ENCODE measurements around the gene LEUTX.
"Not testable (repeated sequence)": the region's sequence is repeated elsewhere in the genome, so short reads cannot be mapped to it uniquely, and the experiment has no call there.

LEUTX gene

DNA sequence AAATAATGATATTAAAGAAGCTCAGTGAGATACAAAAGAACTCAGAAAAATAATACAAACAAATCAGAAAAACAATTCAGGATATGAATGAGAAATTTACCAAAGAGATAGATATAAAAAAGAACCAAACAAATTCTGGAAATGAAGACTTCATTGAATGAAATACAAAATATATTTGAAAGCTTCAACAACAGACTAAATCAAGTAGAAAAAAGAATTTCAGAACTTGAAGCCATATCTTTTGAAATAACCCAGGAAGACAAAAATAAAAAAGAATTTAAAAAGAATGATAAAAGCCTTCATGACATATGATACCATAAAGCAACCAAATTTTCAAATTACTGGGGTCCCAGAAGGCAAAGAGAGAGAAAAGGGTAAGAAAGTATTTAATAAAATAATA is 9.6 kb downstream of the LEUTX start:
- no peak for DNase-seq

DNA sequence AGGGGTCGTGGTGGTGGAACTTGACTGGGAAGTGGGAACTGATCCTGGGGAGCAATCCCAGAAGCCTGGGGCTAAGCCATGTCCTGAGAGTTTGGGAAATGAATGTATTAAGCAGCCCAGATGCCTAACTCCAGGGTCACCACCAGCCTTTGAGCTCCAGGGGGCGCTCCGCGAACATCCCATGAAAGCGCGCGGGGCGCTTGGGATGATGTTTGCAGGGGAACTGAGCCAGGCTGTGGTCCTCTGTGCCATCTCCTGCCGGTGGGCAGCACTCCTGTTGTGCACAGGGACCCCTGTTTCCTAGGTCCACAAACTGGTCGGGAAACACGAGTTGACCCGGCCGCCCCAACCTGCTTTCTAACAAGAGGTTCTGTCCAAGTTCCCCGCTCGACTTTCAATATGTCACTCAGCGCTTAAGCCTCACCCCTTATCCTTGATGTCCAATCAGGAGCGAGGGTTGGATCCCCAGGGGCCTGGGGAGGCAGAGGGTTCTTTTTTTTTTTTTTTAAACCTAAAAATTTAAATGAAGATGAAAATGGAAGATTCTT is 14.4 kb downstream of the LEUTX start:
- peak; percentile 87 to 91 for DNase-seq

DNA sequence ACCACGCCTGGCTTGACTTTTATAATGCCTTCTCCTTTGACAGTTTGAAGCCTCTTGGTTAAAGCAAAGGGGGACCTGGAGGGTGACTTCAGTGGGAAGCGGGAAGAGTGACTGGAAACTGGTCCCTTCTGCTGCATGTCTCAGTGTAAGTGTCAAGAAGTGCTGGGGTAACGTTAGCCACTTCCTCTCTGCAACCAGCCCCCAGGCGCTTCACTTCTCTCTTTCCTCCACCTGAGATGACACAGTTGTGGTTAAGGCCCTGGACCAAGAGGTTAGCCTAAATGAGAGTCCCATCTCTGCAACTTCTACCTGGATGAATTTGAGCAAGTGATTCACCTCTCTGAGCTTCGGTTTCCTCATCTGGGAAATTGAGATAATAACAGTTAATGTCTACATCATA is 16.3 kb downstream of the LEUTX start:
- DNase-seq, result peak in 1 of 2 experiments; percentile 21

DNA sequence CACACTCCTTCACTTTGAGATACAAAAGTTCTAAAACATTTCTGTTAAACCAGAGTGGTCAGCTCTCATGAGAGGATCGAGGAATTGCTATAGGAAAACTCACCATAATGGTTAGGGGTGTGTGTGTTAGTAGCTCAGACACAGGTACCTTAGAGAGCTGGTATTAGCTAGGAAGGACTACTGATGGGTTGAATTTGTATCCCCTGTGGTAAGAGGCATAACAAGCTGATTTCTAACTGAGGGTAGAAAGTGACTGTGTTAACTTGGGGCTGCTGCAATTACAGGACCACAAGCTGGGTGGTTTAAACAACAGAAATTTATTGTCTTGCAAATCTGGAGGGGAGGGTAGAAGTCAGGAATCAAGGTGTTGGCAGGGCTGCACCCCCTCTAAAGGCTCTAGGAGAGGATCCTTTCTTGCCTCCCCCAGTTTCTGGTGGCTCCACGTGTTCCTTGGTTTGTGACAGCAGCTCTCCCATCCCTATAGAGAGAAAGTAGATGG is 17.4 kb downstream of the LEUTX start:
- DNase-seq, result no peak

DNA sequence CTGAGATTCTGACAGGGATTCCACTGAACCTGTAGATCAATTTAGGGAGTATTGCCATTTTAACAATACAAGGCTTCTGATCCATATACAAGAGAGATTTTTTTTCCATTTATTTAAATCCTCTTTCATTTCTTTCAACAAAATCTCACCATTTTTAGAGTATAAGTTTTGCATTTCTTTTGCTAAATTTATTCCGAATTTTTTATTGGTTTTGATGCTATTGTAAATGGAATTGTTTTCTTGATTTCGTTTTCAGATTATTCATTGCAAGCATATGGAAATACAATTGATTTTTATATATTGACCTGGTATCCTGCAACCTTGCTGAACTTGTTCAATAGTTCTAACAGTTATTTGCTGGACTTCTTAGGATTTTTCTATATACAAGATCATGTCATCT is 18.4 kb downstream of the LEUTX start:
- no peak for DNase-seq

DNA sequence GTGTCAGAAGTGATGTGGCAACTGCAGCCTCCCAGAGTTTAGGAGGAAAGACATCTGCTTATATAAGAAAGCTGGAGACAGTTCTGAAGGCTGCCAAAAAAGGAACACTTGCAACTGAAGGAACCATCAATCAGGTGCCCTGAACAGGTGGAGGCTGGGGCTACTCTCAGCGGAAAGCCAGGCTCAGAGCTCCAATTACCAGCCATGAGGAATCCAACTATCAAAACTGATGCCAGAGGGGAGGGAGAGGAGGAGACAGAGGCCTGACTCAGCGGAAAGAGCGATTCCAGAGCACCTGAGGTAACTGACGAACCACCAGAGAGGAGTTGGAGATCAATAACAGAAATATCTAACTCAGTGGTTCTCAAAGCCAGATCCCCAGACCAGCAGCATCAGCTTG is 24.3 kb downstream of the LEUTX start:
- no peak for DNase-seq

DNA sequence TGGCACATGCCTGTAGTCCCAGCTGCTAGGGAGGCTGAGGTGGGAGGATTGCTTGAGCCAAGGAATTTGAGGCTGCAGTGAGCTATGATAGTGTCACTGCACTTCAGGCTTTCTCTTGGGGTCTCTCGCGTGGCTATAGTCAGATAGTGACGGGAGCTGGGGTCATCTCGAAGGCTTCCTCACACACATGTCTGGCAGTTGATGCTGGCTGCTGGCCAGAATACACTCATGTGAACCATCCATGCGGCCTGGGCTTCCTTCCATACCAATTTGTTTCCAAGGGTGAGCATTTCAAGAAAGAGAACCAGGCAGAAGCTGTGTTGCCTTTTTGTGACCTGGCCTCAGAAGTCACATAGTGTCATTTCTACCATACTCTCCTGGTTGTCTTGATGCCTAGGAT is 26.4 kb downstream of the LEUTX start:
- DNase-seq, result no peak

DNA sequence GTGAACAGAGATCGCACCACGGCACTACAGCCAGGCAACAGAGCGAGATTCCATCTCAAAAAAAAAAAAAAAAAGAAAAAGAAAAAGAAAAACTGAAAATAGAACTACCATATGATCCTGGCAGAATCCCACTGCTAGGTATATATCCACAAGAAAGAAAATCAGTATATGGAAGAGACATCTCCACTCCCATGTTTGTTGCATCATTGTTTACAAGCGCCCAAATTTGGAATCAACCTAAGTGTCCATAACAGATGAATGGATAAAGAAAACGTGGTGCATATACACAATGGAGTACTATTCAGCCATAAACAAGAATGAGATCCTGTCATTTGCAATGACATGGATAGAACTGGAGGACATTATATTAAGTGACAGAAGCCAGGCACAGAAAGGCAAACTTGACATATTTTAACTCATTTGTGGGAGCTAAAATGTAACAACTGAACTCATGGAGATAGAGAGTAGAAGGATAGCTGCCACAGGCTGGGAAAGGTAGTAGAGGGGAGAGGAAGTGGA is 29.3 kb downstream of the LEUTX start:
- DNase-seq, result no peak

DNA sequence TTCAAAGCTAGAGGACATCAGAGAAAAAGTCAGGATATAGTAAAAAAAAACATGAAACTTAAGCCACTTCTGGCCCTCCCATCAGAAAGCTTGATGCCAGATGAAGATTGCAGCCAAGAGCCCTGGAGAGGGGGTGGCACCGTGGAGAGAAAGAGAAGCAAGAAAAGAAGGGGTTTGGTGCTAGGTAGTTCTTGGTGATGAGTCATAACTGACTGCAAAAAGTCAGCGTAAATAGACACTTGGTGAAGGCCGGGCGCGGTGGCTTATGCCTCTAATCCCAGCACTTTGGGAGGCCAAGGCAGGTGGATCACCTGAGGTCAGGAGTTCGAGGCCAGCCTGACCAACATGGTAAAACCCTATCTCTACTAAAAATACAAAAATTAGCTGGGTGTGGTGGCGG is 30.0 kb downstream of the LEUTX start:
- not testable (repeated sequence) for DNase-seq

DNA sequence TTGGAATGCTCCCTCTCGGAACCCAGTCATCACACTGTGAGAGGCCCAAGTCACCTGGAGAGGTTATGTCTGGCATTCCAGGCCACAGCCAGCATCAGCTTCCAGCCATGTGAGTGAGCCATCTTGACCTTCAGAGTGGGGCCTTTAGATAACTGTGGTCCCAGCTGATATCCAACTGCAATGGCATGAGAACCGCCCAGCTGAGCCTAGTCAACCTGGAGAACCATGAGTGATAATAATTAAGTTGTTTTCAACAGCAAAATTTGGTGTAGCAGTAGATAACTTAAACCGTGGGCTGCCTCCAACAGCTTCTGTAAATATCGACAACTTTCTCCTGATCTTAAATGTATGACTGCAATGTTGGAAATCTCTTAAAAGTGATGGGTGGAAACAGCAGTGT is 30.7 kb downstream of the LEUTX start:
- DNase-seq, result no peak

DNA sequence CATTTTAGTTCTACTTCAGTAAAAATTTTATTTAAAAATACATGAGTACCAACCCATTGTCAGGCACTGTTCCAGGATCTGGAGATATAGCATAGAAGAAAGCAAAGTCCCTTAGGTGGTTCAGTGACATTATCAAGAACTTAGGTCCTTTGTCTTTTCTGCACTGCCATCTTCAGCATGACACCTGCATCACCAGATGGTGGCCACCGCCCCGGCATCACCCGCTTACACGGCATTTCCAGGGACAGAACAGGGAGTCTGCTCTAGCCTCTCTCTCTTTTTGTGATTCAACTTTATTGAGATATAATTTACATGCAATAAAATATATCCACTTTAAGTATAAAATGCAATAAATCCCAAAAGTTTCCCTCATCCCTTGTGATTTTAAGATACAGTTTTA is 31.8 kb downstream of the LEUTX start:
- DNase-seq, result no peak

DNA sequence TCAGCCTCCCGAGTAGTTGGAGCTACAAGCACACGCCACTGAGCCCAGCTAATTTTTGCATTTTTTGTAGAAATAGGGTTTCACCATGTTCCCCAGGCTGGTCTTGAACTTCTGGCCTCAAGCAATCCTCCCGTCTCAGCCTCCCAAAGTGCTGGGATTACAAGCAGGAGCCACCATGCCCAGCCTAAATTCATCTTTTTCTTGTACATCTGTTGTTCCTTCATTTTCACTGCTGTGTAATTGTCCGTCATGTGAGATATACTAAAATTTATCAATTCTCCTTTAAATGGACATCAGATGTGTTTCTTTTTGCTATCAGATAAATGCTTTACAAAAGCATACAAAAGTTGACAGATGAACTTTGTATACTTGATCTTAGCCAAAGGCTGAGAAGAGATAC is 32.4 kb downstream of the LEUTX start:
- DNase-seq, result no peak

DNA sequence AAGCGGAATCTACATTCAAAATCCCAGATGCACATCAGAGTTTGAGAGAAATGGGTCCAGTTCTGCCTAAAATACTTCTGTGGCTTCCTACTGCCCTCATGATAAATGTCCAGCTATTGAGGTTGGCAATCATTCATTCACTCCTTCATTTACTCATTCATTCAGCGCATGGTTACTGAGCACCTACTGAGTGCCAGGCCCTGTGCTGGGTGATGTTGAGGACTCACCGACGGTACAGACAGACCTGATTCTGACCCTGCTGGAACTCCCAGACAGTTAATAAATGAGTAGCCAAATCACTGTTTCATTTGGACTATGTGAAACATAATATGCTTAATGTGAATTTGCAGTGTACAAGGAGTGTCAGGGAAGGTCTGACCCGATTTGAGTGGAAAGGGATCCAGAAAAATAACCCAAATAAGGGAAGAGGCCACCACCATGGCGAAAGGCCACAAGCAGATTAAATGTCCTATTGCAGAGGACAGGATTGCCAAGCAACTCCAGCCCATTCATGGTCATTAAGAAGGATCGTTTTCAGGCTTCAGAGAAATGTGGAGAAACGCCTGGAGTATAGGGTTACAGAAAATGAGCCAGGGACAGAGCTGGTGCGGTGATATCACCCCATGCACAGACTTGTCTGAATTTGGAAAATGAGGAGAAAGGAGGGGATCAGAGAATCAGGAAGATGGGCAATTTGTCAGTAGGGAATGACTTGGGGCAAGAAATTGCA is 34.8 kb downstream of the LEUTX start:
- no peak for DNase-seq

DNA sequence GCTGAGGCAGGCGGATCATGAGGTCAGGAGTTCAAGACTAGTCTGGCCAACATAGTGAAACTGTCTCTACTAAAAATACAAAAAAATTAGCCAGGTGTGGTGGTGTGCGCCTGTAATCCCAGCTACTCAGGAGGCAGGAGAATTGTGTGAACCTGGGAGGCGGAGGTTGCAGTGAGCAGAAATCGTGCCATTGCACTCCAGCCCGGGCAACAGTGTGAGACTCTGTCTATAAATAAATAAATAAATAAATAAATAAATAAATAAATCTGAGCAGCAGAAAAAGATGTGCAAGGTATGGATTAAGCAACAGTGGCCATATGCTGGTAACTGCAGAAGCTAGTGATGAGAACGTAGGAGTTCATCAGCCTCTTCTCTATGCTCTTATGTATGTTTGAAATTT is 35.5 kb downstream of the LEUTX start:
- DNase-seq, result not testable (repeated sequence)

DNA sequence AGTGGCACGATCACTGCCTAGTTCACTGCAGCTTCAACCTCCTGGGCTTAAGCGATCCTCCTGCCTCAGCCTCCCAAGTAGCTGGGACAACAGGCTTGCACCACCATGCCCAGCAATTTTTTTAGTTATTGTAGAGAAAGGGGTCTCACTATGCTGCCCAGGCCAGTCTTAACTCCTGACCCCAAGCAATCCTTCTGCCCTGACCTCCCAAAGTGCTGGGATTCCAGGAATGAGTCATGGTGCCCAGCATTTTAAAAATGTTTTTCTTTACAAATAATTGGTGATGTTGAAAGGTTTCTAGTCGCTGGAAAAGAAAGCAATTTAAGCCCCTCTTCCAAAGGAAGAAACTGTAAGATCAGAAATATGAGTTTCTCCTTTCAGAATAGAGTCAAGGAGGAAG is 35.9 kb downstream of the LEUTX start:
- no peak for DNase-seq

DNA sequence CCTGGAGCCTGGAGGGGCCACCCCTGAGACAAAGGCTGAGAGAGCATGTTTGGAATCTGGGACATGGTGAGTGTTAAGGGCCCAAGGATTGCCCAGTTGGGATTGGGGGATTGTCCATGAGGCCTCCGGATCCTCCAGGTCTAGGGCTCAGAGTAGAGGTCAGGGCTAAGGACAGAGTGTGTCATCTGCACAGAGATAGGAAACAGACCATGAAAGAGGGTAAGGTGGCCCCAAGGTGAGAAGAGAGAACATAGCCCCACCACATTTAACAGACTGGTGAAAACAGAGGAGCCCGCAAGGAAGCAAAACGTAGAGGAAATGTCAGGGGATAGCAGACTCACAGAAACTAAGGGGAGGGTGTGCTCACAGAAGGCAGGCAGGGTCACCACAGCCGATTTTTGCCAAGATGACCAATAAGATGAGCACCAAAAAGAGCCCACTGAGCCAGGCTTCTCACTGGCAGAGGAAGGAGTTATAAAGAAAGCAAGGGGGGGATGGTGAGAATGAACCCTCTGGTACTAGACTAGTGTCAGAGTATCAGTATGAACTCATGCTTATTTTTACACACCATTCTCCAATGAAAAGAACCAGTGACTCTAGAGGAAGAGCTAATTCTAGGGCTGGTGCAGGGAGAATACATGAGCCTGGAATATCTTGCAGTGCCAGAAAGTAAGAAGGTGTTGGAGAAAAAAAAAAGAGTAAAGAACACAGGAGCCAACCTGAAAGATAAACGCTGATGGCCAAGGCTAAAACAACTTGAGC is 37.8 kb downstream of the LEUTX start:
- no peak for DNase-seq

DNA sequence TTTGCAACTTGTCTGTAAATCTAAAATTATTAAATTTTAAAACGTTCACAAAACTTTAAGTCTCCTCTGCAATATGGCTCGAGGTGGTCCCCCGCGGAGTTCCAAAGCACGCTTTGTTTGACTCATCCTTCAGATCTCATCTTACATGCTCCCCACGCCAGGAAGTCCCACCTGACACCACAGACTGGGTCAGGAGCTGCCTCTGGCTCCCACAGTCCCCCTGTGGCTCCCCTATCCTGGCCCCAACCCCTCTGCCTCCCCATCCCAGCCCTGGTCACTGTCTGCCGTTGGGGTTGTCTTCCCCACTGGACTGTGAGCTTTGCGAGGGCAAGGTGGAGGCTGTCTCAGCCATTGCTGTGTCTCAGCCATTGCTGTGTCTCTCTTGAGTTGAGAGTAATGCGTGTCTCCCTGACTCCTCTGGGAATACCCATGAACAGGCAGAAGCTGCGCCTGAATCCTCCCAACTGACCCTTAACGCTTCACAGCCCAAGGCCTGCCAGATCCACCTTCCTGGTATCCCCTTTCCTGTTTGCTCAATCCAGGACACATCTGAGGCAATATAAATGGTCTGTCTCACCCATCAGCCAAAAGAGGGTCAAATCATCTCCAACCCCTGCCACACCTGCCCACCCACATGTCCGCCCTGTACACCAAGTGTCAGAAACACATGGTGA is 39.4 kb downstream of the LEUTX start:
- DNase-seq, result no peak

DNA sequence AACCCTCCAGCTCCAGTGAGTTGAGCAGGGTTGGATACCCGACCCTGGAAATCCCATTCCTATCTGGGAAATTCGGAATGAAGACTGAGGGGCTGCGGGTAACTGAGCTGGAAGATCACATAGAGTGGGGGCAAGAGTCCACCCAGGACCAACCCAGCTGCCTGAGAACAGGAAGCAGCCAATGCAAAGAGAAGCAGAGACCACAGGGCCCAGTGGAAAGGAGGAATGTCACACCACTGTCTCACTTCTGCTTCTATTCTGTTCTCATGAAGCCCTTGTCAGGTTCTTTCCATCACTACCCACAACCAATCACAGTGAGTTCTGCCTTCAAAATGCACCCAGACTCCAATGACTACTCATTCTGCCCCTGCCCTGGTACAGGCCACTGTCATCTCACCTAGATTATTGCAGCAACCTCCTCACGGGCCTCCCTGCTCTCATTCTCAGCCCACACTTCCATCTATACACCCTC is 40.0 kb downstream of the LEUTX start:
- no peak for DNase-seq

DNA sequence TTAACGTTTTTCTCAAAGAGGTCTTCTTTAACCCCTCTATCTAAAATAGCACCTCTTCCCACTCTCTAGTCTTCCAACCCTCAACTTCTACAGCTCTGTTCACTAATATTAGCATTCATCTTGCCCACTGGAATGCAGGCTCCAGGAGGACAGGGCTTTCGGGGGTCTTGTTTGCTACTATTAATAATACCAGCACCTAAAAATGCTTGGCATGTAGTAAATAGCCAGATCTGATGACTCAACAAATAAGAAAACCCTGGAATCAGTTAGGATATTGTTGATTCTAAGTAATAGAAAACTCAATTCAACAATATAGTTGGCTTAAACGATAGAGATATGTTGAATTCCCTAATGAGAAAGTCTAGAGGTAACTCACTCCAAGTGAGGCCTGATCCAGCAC is 41.1 kb downstream of the LEUTX start:
- no peak for DNase-seq

DNA sequence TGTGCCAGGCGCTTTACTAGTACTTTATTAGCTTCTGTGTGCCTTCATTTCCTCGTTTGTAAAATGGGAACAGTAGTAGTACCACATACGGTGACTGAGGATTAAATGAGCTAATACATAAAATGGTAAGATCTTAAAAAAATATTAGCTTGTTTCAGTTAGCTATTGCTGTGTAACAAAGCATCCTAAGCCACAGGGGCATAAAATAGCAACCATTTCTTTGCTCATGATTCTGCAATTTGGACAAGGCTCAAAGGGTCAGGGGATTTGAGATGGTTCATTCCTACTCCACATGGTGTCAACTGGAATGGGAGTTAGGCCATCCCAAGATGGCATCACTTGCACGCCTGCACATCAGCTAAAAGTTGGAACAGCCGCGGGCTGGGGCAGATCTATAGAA is 42.0 kb downstream of the LEUTX start:
- DNase-seq, result no peak

DNA sequence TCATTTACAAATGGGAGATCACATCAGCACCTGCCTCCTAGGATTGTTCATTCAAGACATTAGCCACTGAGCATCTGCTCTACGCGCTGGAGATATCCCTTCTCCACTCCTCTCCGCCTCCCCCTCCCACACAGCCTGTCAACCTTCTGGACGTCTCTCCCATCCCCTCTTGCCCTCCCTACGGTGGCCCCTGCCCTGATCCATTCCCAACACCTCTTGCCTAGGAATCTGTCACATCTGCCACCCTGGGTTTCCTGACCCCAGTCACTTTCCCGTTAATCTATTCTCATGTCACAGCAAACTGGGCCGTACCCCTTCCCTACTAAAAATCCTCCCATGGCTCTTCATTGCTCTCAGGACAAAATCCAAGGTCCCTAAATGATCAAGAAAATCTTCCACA is 45.0 kb downstream of the LEUTX start:
- no peak for DNase-seq

DNA sequence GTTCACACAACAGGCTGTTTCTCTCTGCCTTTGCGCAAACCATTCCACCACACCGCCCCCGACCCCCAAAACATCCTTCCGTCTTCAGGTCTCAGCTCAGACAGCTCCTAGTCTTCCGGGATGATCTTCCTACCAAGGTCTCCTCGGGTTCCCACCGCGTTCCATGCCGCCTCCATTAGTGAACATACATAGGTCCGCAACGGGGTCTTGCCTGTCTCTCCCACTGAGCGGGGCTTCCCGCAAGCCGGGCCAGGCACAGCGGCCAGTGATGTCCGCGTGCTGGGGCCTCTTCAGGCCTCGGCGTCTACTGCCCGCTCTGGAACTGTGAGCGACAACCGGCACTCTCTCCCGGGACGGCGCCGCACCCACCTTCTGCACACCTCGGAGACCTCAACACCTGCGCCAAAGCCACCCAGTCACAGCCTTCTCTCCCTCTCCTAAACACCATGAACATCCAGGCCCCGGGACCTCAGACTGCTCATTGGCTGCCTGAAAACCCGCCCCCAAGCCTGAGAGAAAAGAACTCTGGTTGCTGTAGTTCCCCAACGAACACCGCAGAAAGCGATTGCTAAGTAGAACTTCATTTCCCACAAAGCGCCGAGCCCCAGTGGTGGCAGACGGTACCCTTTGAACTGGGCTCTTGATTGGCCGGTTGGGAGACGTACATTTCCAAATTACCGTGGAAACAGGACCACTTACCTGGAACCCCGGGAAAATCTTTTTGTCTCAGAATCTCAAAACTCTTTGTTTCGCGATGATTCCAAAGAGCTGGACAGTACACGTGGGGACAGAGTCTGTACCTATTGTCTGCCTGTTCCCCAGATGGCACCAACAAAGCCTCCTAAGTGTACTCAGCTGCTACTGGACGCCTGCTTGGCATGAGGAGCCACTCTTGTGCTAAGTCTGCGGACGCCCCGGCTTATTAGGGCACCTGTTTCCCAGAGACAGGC is 45.8 kb downstream of the LEUTX start:
- DNase-seq, result peak; percentile 87 to 89

Data from activated T-cell treated with anti-CD3 and anti-CD28 coated beads, Interleukin-2, amount 50 U/mL, for 48 hours (primary cell).